Neural progenitor cell (in vitro differentiated cells): Measurements from ENCODE around the gene ANO1. TPM values are rescaled to one million over a fixed set of nuclear protein-coding genes. Genes with fewer than 3 reads are reported as not detected.
A peak's percentile ranks its signal among the peaks of the same experiment; 100 is the strongest.

Source experiments
- DNase-seq: peaks from one replicate; pipeline ENCODE4 v3.0.0-alpha.2; 2016; ENCODE audit warnings: low spot score
- H2AFZ ChIP-seq: fragments of 200-600 bp; sonication (generic); replicated peaks from 2 replicates; pipeline ENCODE4 v1.6.1; 2016; ENCODE audit warnings: antibody characterized with exemption
- H3F3A ChIP-seq: fragments of 200-600 bp; sonication (generic); 2 replicates; pipeline ENCODE4 v1.6.1; 2016; ENCODE audit warnings: antibody characterized with exemption, low read depth
- H3K27ac ChIP-seq: fragments of 200-600 bp; sonication (generic); 2 replicates; pipeline ENCODE4 v1.5.1; 2016; ENCODE audit warnings: mild to moderate bottlenecking
- H3K27me3 ChIP-seq: fragments of 200-600 bp; sonication (generic); 2 replicates; pipeline ENCODE4 v1.6.1; 2016; ENCODE audit warnings: mild to moderate bottlenecking, moderate library complexity
- H3K36me3 ChIP-seq: fragments of 200-600 bp; sonication (generic); 2 replicates; pipeline ENCODE4 v1.5.1; 2016
- H3K4me1 ChIP-seq: fragments of 200-600 bp; sonication (generic); 2 replicates; pipeline ENCODE4 v1.6.1; 2016; ENCODE audit warnings: mixed run types
- H3K4me2 ChIP-seq: fragments of 200-600 bp; sonication (generic); 2 replicates; pipeline ENCODE4 v1.6.1; 2016
- H3K4me3 ChIP-seq: fragments of 200-600 bp; sonication (generic); 2 replicates; pipeline ENCODE4 v1.5.1; 2016
- H3K79me2 ChIP-seq: fragments of 200-600 bp; sonication (generic); 2 replicates; pipeline ENCODE4 v1.6.1; 2016; ENCODE audit warnings: low read depth
- H3K9ac ChIP-seq: fragments of 200-600 bp; sonication (generic); 2 replicates; pipeline ENCODE4 v1.6.1; 2016
- H3K9me3 ChIP-seq: fragments of 200-600 bp; sonication (generic); 2 replicates; pipeline ENCODE4 v1.5.1; 2016; ENCODE audit warnings: low read depth
- H4K20me1 ChIP-seq: fragments of 200-600 bp; sonication (generic); 2 replicates; pipeline ENCODE4 v1.6.1; 2016; ENCODE audit warnings: low read depth
- H3K27ac Mint-ChIP-seq: 3 replicates; pipeline ENCODE4 v1.8.0; 2021; ENCODE audit warnings: mixed read lengths
- H3K27me3 Mint-ChIP-seq: 2 replicates; pipeline ENCODE4 v1.8.0; 2022; ENCODE audit warnings: low read depth, mild to moderate bottlenecking, inconsistent platforms, moderate library complexity, mixed read lengths; ENCODE audit not compliant: insufficient read depth
- H3K36me3 Mint-ChIP-seq: 3 replicates; pipeline ENCODE4 v1.8.0; 2021; ENCODE audit warnings: mixed read lengths
- H3K4me1 Mint-ChIP-seq: 3 replicates; pipeline ENCODE4 v1.8.0; 2021; ENCODE audit warnings: mixed read lengths
- H3K4me3 Mint-ChIP-seq: 3 replicates; pipeline ENCODE4 v1.8.0; 2021; ENCODE audit warnings: mild to moderate bottlenecking, moderate library complexity, mixed read lengths
- H3K9me3 Mint-ChIP-seq: 3 replicates; pipeline ENCODE4 v1.8.0; 2020; ENCODE audit warnings: mixed read lengths
- CTCF ChIP-seq: fragments of 200-600 bp; sonication (generic); IDR thresholded peaks from 2 replicates; pipeline ENCODE4 v1.5.1; 2017; ENCODE audit warnings: antibody characterized with exemption, mild to moderate bottlenecking
- EZH2 ChIP-seq: fragments of 200-600 bp; sonication (generic); IDR thresholded peaks from 2 replicates; pipeline ENCODE4 v1.6.1; 2017; ENCODE audit warnings: antibody characterized with exemption, mild to moderate bottlenecking, moderate library complexity
- EZH2phosphoT487 ChIP-seq: fragments of 200-600 bp; sonication (generic); IDR thresholded peaks from 2 replicates; pipeline ENCODE4 v1.6.1; 2017; ENCODE audit warnings: antibody characterized with exemption
- total RNA-seq: library from RNA; depleted of rRNA; stranded (reverse); fragments of >200 nt; gene quantifications from 2 replicates; pipeline ENCODE4 v1.2.3, GENCODE V29; 2015; ENCODE audit warnings: low replicate concordance

Gene ANO1
- total RNA-seq, 1 donor from 2014 or later = not detected

- Histone ChIP-seq H3K27ac (no peak overlapping the region), H3K4me1 (peaks cover 6% of the 10 kb centered on the region), H3K9me3 (no peaks in the 10 kb centered on the region), H3F3A (no peaks in the 10 kb centered on the region), H3K9ac (no peak overlapping the region), H3K79me2 (no peaks in the 10 kb centered on the region), H3K27me3 (no peaks in the 10 kb centered on the region), H2AFZ (no peak overlapping the region), H3K4me3 (no peak overlapping the region), H3K4me2 (no peak overlapping the region), H4K20me1 (peaks cover 2% of the 10 kb centered on the region), H3K36me3 (no peaks in the 10 kb centered on the region)
- peaks cover 11% of the 10 kb centered on the region for H3K9me3 Mint-ChIP-seq
- peaks cover 9% of the 10 kb centered on the region for H3K4me1 Mint-ChIP-seq
- peaks cover 36% of the 10 kb centered on the region for H3K27me3 Mint-ChIP-seq
- no peak for TF ChIP-seq EZH2phosphoT487
- TF ChIP-seq CTCF = no peak
- no peak for TF ChIP-seq EZH2
- peak overlapping the region; percentile 78 for H3K27ac Mint-ChIP-seq
- no peaks in the 10 kb centered on the region for H3K36me3 Mint-ChIP-seq
- DNase-seq = no peak
- H3K4me3 Mint-ChIP-seq = no peak overlapping the region
These were observed 38.4 kb downstream of the ANO1 start for GRCh38 chr11:70116386-70117065.

- Mint-ChIP-seq H3K36me3 (no peaks in the 10 kb centered on the region), H3K4me1 (peaks cover 7% of the 10 kb centered on the region), H3K9me3 (peaks cover 11% of the 10 kb centered on the region), H3K4me3 (no peak overlapping the region), H3K27ac (peak overlapping the region; percentile 63), H3K27me3 (peaks cover 39% of the 10 kb centered on the region)
- no peaks in the 10 kb centered on the region for H3K36me3 ChIP-seq
- no peaks in the 10 kb centered on the region for H3F3A ChIP-seq
- H3K4me3 ChIP-seq = no peak overlapping the region
- H3K27me3 ChIP-seq = no peaks in the 10 kb centered on the region
- no peak overlapping the region for H3K27ac ChIP-seq
- DNase-seq = no peak
- H3K4me2 ChIP-seq = no peak overlapping the region
- TF ChIP-seq EZH2 (no peak), EZH2phosphoT487 (no peak), CTCF (no peak)
- H3K9ac ChIP-seq = no peak overlapping the region
- H2AFZ ChIP-seq = no peak overlapping the region
- no peaks in the 10 kb centered on the region for H3K79me2 ChIP-seq
- H3K4me1 ChIP-seq = no peaks in the 10 kb centered on the region
- no peaks in the 10 kb centered on the region for H4K20me1 ChIP-seq
- H3K9me3 ChIP-seq = no peaks in the 10 kb centered on the region
These were observed 39.5 kb downstream of the ANO1 start for GRCh38 chr11:70117567-70118145.

GRCh38 chr11:70118642-70119041 lies 40.5 kb downstream of the ANO1 start:
- H3K27me3 Mint-ChIP-seq = peaks cover 40% of the 10 kb centered on the region
- H3K9me3 ChIP-seq = no peaks in the 10 kb centered on the region
- peaks cover 11% of the 10 kb centered on the region for H3K9me3 Mint-ChIP-seq

More at GRCh38 chr11:70118642-70119041, 40.5 kb downstream of the ANO1 start:
- H3K4me1 ChIP-seq = no peaks in the 10 kb centered on the region
- no peak overlapping the region for H3K4me2 ChIP-seq
- no peak overlapping the region for H3K27ac ChIP-seq
- H3K79me2 ChIP-seq = no peaks in the 10 kb centered on the region
- H3K9ac ChIP-seq = no peak overlapping the region
- H3K27ac Mint-ChIP-seq = no peak overlapping the region
- no peaks in the 10 kb centered on the region for H3K36me3 ChIP-seq
- H3K4me1 Mint-ChIP-seq = peaks cover 10% of the 10 kb centered on the region
- no peaks in the 10 kb centered on the region for H4K20me1 ChIP-seq
- H3K4me3 Mint-ChIP-seq = no peak overlapping the region
- peaks cover 6% of the 10 kb centered on the region for H3K27me3 ChIP-seq
- H3K36me3 Mint-ChIP-seq = no peaks in the 10 kb centered on the region
- no peak overlapping the region for H2AFZ ChIP-seq
- no peak overlapping the region for H3K4me3 ChIP-seq
- TF ChIP-seq EZH2phosphoT487 (no peak), EZH2 (no peak), CTCF (no peak)
- H3F3A ChIP-seq = no peaks in the 10 kb centered on the region
- DNase-seq = no peak
